ENCODE data around the gene PTRH1.

DNA sequence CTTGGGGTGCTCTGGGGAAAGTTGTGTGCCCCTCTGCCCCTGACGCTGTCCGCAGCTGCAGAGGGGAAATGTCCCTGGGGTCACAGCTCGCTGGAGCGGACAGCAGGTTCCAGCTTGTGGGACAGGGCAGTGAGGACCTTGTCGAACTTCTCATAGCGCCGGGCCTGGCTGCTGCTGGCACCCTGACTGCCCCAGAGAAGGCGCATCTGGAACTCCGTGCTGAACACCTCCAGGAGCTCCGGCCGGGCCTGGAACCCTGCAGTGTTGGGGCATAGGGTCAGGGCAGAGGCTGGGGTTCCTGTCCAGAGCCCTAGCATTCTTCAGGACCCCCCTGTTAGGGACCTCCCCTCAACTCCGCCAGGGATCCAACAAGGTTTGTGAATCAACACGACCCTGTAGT lies 23.2 kb upstream of the PTRH1 start:
- no peak for TF ChIP-seq CTCF (IDR thresholded peaks at IDR 0.05)
- TF ChIP-seq TAF1 (IDR thresholded peaks at IDR 0.05; ENCODE audit: borderline replicate concordance, low read depth, low read length), result no peak
